Activated naive CD4-positive, alpha-beta T cell treated with anti-CD3 and anti-CD28 coated beads, Interleukin-2, amount 50 U/mL, for 24 hours (primary cell): ENCODE data around the gene HMGN1.

Source experiments
- H3K27ac Mint-ChIP-seq: one replicate; pipeline ENCODE4 v1.8.0; 2021; ENCODE audit warnings: mild to moderate bottlenecking, mixed read lengths
- H3K27me3 Mint-ChIP-seq: one replicate; pipeline ENCODE4 v1.8.0; 2021; ENCODE audit warnings: mixed read lengths
- H3K36me3 Mint-ChIP-seq: one replicate; pipeline ENCODE4 v1.8.0; 2021; ENCODE audit warnings: mixed read lengths
- H3K4me1 Mint-ChIP-seq: one replicate; pipeline ENCODE4 v1.8.0; 2021; ENCODE audit warnings: mixed read lengths
- H3K4me3 Mint-ChIP-seq: one replicate; pipeline ENCODE4 v1.8.0; 2021; ENCODE audit warnings: mild to moderate bottlenecking, mixed read lengths
- H3K9me3 Mint-ChIP-seq: one replicate; pipeline ENCODE4 v1.8.0; 2021; ENCODE audit warnings: mixed read lengths

The HMGN1 gene

GRCh38 chr21:39312112-39313041, 36.5 kb downstream of the HMGN1 start:
- no peaks in the 10 kb centered on the region for H3K9me3 Mint-ChIP-seq
- peak overlapping the region; percentile 90 for H3K27ac Mint-ChIP-seq
- H3K4me3 Mint-ChIP-seq = peak overlapping the region; percentile 85
- H3K36me3 Mint-ChIP-seq = peaks cover 1% of the 10 kb centered on the region
- H3K27me3 Mint-ChIP-seq = no peaks in the 10 kb centered on the region
- H3K4me1 Mint-ChIP-seq = peaks cover 60% of the 10 kb centered on the region

- peaks cover 1% of the 10 kb centered on the region for H3K36me3 Mint-ChIP-seq
- H3K4me1 Mint-ChIP-seq = peaks cover 59% of the 10 kb centered on the region
- peak overlapping the region; percentile 17 for H3K27ac Mint-ChIP-seq
- H3K4me3 Mint-ChIP-seq = peak overlapping the region; percentile 33
- H3K9me3 Mint-ChIP-seq = no peaks in the 10 kb centered on the region
- H3K27me3 Mint-ChIP-seq = no peaks in the 10 kb centered on the region
Observed at GRCh38 chr21:39311164-39311563, 37.7 kb downstream of the HMGN1 start.

GRCh38 chr21:39307466-39307865, 41.4 kb downstream of the HMGN1 start:
- Mint-ChIP-seq H3K9me3 (no peaks in the 10 kb centered on the region), H3K4me3 (no peak overlapping the region), H3K27ac (no peak overlapping the region), H3K36me3 (peaks cover 4% of the 10 kb centered on the region), H3K4me1 (peaks cover 56% of the 10 kb centered on the region), H3K27me3 (no peaks in the 10 kb centered on the region)

DNA sequence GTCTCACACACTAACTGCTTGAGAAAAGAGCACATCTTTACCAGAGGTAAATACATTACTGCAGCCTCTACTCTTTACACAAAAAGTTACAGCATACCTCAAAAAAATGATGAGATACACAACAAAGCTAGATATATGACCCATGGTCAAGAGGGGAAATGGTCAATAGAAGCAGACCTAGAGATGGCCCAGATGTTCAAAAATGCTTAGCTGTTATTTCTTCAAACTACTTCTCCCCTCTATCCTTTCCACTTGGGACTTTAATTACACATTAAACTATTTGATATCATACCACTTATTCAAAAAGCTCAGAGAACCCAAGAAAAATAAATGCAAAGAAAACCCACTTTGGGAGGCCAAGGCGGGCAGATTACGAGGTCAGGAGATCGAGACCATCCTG, 48.3 kb downstream of the HMGN1 start:
- Mint-ChIP-seq H3K27ac (no peak overlapping the region), H3K36me3 (peaks cover 22% of the 10 kb centered on the region), H3K4me1 (peaks cover 53% of the 10 kb centered on the region)

DNA sequence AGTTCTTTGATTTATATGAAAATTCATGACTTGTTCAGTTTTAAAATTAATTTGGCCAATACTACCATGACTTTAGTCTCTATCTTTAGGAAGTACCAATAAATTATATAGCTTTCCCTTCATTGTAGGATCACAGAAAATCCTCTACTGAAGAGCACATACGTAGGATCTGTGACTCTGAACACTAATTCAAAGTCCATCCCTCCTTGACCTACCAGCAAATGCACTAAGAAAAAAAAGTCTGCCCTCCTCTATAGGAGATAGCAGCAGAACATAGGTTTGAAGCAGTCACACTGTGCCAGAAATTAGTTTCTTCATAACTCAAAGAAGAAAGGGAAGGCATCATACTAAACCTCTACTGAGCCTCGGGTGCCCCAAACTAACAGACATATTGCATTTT, 52.0 kb downstream of the HMGN1 start:
- Mint-ChIP-seq H3K36me3 (peaks cover 35% of the 10 kb centered on the region), H3K4me1 (peaks cover 42% of the 10 kb centered on the region), H3K4me3 (no peak overlapping the region), H3K27ac (no peak overlapping the region), H3K9me3 (no peaks in the 10 kb centered on the region), H3K27me3 (no peaks in the 10 kb centered on the region)

More for the DNA sequence above, 48.3 kb downstream of the HMGN1 start:
- no peaks in the 10 kb centered on the region for H3K9me3 Mint-ChIP-seq
- peak overlapping the region; percentile 36 for H3K4me3 Mint-ChIP-seq
- no peaks in the 10 kb centered on the region for H3K27me3 Mint-ChIP-seq
